ENCODE data around the gene MIGA1.

The MIGA1 gene

GRCh38 chr1:77850082-77850481, 70.6 kb downstream of the MIGA1 start:
- no peak overlapping the region for H3K4me3 ChIP-seq (ENCODE audit: low read depth, low read length)
- DNase-seq (ENCODE audit: low read depth), result no peak
- TF ChIP-seq CTCF (IDR thresholded peaks at IDR 0.05; ENCODE audit: control insufficient read depth, extremely low read depth, insufficient read depth), result no peak

- no peak for DNase-seq (ENCODE audit: low read depth)
These were observed 78.1 kb downstream of the MIGA1 start for GRCh38 chr1:77857552-77857951.

GRCh38 chr1:77858725-77859124, 79.3 kb downstream of the MIGA1 start:
- H3K4me3 ChIP-seq (ENCODE audit: low read depth, low read length), result no peak overlapping the region
- no peak for TF ChIP-seq CTCF (IDR thresholded peaks at IDR 0.05; ENCODE audit: control insufficient read depth, extremely low read depth, insufficient read depth)
- DNase-seq (ENCODE audit: low read depth), result no peak

More at GRCh38 chr1:77857552-77857951, 78.1 kb downstream of the MIGA1 start:
- H3K4me3 ChIP-seq (ENCODE audit: low read depth, low read length), result no peak overlapping the region
- TF ChIP-seq CTCF (IDR thresholded peaks at IDR 0.05; ENCODE audit: control insufficient read depth, extremely low read depth, insufficient read depth), result no peak

GRCh38 chr1:77859248-77859647, 79.8 kb downstream of the MIGA1 start:
- TF ChIP-seq CTCF (IDR thresholded peaks at IDR 0.05; ENCODE audit: control insufficient read depth, extremely low read depth, insufficient read depth), result no peak
- DNase-seq (ENCODE audit: low read depth), result no peak

GRCh38 chr1:77866296-77866695, 86.8 kb downstream of the MIGA1 start:
- no peak overlapping the region for H3K4me3 ChIP-seq (ENCODE audit: low read depth, low read length)
- TF ChIP-seq CTCF (IDR thresholded peaks at IDR 0.05; ENCODE audit: control insufficient read depth, extremely low read depth, insufficient read depth), result no peak
- no peak for DNase-seq (ENCODE audit: low read depth)

More at GRCh38 chr1:77859248-77859647, 79.8 kb downstream of the MIGA1 start:
- H3K4me3 ChIP-seq (ENCODE audit: low read depth, low read length), result no peak overlapping the region

GRCh38 chr1:77872645-77873044, 93.2 kb downstream of the MIGA1 start:
- DNase-seq (ENCODE audit: low read depth), result no peak
- H3K4me3 ChIP-seq (ENCODE audit: low read depth, low read length), result no peak overlapping the region
- TF ChIP-seq CTCF (IDR thresholded peaks at IDR 0.05; ENCODE audit: control insufficient read depth, extremely low read depth, insufficient read depth), result no peak

GRCh38 chr1:77873461-77873860, 94.0 kb downstream of the MIGA1 start:
- no peak for DNase-seq (ENCODE audit: low read depth)
- no peak overlapping the region for H3K4me3 ChIP-seq (ENCODE audit: low read depth, low read length)
- no peak for TF ChIP-seq CTCF (IDR thresholded peaks at IDR 0.05; ENCODE audit: control insufficient read depth, extremely low read depth, insufficient read depth)

Data from LNCaP clone FGC (cell line).